ENCODE data around the gene MICU1. TPM values are rescaled to one million over a fixed set of nuclear protein-coding genes. Genes with fewer than 3 reads are reported as not detected.

The MICU1 gene
- total RNA-seq, 1 experiment from 2014 or later, result 39.4 TPM

GRCh38 chr10:72508033-72508432 lies 117.8 kb downstream of the MICU1 start:
- BruUV-seq (replicated peaks), result no TSS peak
- ChIA-PET CTCF (no interaction called here), POLR2A (no interaction called here), RAD21 (ENCODE audit: low non-redundant PET in 1 of 2, low total read pairs in 2 of 2, uncharacterized antibody in 2 of 2, unreplicated experiment in 2 of 2) (no interaction called here)
- Histone ChIP-seq H2AFZ (ENCODE audit: low read depth, low read length, poor library complexity, severe bottlenecking) (no peak overlapping the region), H4K20me1 (ENCODE audit: insufficient read depth) (no peaks in the 10 kb centered on the region), H3K79me2 (ENCODE audit: insufficient read depth, low read length) (no peaks in the 10 kb centered on the region), H3K9ac (ENCODE audit: low read length) (no peak overlapping the region), H3K9me2 (ENCODE audit: insufficient read depth) (no peaks in the 10 kb centered on the region), H3K9me3 (ENCODE audit: control insufficient read depth in 1 of 2, insufficient read depth in 1 of 2, low read depth in 1 of 2, low read length in 2 of 2) (peaks cover 4 to 8% of the 10 kb centered on the region in 2 experiments; a peak in 2 of 4 replicates), H3K4me2 (ENCODE audit: low read length) (no peak overlapping the region), H3K36me3 (ENCODE audit: control insufficient read depth in 1 of 2, insufficient read depth in 2 of 2, low read length in 2 of 2) (no peaks in the 10 kb centered on the region), H3K4me3 (replicated peaks in 1 of 2; ENCODE audit: low read depth in 1 of 2, low read length in 2 of 2) (no peak overlapping the region), H3K27ac (ENCODE audit: low read depth, low read length) (no peak overlapping the region), H3K27me3 (ENCODE audit: insufficient read depth, low read length) (no peaks in the 10 kb centered on the region), H3K4me1 (ENCODE audit: control insufficient read depth in 1 of 2, insufficient read depth in 2 of 2, low read length in 2 of 2) (no peaks in the 10 kb centered on the region)
- no peak for DNase-seq (ENCODE audit: low read depth, low spot score)
- intact Hi-C loops (cut with micrococcal nuclease), result no loop called here
- TF ChIP-seq ZBTB33 (IDR thresholded peaks at IDR 0.05; ENCODE audit: extremely low read depth, insufficient replicate concordance, low read length) (no peak), SIN3A (IDR thresholded peaks at IDR 0.05; ENCODE audit: low read depth) (no peak), TCF7L2 (IDR thresholded peaks at IDR 0.05; ENCODE audit: borderline replicate concordance, extremely low read depth, insufficient read depth, insufficient read length) (no peak), POLR2A (IDR thresholded peaks at IDR 0.05; ENCODE audit: borderline replicate concordance, extremely low read depth, insufficient read depth, insufficient read length) (no peak), SP1 (IDR thresholded peaks at IDR 0.05; ENCODE audit: low read depth) (no peak), EZH2phosphoT487 (IDR thresholded peaks at IDR 0.05; ENCODE audit: borderline replicate concordance) (no peak), ELF1 (IDR thresholded peaks at IDR 0.05; ENCODE audit: borderline replicate concordance, low read depth) (no peak), SRF (IDR thresholded peaks at IDR 0.05; ENCODE audit: low read depth) (no peak), ZFX (IDR thresholded peaks at IDR 0.05) (no peak), CTCF (IDR thresholded peaks at IDR 0.05 in 2 of 3, conservative IDR thresholded peaks at IDR 0.05 in 1 of 3; ENCODE audit: borderline replicate concordance in 1 of 3, insufficient read depth in 1 of 3, low read depth in 2 of 3, low read length in 2 of 3) (no peak), YY1 (IDR thresholded peaks at IDR 0.05; ENCODE audit: extremely low read depth, insufficient replicate concordance, low read depth, low read length) (no peak), FOSL1 (IDR thresholded peaks at IDR 0.05; ENCODE audit: low read depth) (no peak), JUND (IDR thresholded peaks at IDR 0.05) (no peak), ZNF274 (IDR thresholded peaks at IDR 0.05; ENCODE audit: low read depth, low read length) (no peak), CEBPB (IDR thresholded peaks at IDR 0.05; ENCODE audit: low read depth) (no peak)
- no peak for ATAC-seq

All from HCT116 (cell line).